Activated gamma-delta T cell (primary cell): ENCODE measurements around the gene TRAF1.

Experiments used
- DNase-seq: peaks from one replicate; lab custom pipeline; 2025; lab: John Stamatoyannopoulos, UW

Gene TRAF1

GRCh38 chr9:120870206-120870605 lies 56.4 kb downstream of the TRAF1 start:
- DNase-seq, result no peak

DNA sequence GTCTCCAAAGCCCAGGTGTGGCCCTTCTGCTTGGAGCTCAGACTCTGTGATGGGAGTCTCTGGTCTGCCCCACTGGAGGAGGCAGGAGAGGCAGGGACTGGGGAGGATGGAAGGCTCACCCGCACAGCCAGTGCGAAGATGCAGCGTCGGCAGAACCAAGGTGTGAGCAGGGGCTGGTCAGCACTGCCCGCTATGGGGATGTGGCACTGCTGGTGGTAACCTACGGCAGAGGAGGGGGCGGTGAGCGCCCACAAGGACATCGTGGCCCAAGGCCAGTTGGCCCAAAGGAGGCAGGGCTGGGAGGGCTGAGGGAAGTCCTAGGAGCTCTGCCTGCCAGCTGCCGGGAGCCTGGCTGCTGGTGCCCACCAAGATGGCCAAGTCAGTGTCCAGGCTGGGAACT lies 56.9 kb downstream of the TRAF1 start:
- no peak for DNase-seq

- no peak for DNase-seq
Observed at GRCh38 chr9:120869360-120869687, 57.3 kb downstream of the TRAF1 start.

DNA sequence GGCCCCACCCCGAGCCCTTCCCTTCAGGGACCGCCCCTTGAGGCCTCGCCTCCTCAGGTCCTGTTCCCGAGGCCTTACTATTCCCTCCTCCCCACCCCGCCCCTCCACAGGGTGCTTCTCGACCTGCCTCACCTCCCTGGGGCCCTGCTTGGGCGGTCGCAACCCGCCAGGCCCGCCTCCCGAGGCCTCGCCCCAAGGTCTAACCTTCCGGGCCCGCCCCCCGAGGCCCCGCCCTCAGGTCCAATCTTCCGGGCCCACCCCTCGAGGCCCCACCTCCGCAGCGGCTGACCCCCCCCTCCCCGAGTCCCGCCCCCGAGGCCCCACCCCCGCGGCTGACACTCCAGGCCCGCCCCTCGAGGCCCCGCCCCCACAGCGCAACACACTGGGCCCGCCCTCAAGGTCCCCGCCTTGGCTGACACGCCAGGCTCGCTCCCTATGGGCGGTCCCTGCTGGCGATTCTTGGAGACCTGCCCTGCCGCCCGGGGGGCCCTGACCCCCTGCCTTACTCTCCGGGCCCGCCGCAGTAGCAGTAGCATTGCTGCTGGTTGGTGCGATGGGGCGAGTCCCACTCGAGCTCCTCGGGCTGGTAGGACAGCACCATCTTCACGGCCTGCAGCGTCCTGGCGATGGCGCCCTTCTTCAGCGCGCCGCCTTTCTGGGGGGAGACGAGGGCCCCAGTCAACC lies 57.8 kb downstream of the TRAF1 start:
- peak; percentile 94 for DNase-seq

- DNase-seq, result no peak
Observed at GRCh38 chr9:120868339-120868675, 58.3 kb downstream of the TRAF1 start.

DNA sequence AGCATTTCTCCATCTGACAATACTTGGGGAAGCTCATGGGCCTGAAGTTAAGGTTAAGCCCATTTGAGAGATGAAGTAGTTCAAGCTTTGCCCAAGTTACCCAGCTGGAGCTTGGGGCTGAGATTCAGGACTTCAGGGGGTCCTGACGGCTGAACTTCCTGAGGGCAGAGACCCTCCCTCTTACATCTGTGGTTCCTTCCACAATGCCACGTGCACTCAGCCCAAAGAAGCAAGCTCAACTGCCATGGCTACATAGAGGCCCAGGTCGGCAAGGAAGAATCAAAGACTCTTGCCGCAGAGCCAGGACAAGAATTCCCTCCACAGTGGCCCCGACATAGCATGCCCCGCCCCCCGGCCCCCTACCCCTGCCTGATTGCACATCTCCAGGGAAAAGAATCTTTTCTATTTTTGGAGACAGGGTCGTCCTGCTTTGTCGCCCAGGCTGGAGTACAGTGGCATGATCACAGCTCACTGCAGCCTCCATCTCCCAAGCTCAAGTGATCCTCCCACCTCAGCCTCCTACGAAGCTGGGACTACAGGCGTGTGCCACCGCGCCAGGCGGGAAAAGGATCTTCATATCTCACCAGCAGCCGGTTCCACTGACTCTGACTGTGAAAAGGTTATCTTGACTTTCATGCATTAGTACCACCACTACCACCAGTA lies 58.8 kb downstream of the TRAF1 start:
- DNase-seq, result no peak

DNA sequence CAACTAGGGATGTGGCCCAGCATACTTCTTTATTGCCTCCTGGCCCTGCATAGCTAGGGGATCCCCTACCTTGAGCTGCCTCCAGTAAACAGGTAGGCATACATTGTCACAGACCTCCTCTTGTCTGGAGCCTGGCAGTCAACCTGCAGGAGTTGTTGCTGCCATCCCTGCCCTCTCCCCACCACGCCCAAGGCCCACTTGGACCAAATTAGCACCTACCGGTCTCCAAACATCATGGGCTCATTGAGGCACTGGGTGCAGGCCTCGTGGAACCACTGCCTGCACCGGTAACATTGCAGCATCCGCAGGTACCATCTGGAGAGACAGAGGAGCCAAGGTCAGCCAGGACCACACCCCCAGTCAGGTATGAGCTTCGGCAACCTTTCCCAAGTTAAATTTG lies 59.9 kb downstream of the TRAF1 start:
- DNase-seq, result no peak

- DNase-seq, result no peak
Observed at GRCh38 chr9:120865809-120866208, 60.8 kb downstream of the TRAF1 start.

GRCh38 chr9:120865176-120865575 lies 61.4 kb downstream of the TRAF1 start:
- DNase-seq, result no peak

DNA sequence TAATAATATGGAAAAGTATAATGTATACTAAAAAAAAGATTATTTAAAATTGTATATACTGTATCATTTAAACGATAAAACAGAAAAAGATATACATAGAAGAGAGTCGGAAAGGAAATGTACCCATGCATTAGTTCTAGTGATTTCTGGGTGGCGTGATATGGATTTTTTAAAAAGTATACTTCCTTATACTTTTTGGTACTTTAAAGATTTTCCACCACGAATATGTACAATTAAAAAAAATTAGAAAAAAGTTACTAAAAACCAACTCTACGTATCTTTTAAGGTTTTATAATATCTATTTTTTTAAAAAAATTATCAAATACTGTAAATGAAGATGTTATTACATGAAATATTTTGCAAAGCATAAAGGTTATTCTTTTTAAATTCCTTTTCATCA lies 61.9 kb downstream of the TRAF1 start:
- DNase-seq, result no peak

DNA sequence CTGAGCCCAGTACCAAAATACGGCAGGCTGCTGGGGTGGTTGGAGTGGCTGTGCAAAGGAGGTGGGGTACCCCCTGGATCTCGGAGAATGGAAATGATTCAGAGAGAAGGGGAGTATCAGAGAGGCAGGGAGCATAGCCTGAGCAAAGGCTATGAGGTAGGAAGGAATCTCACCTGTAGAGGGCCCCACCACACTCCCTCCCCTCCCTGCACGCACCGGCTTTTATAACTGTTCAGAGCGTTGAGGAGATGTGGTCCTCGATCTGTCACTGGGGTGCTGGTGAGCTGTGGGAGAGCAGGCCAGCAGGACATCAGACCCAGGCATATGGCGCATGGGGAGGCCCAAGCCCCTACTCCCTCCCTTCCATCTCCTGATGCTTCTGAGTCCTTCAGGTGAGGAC lies 62.8 kb downstream of the TRAF1 start:
- no peak for DNase-seq

- DNase-seq, result no peak
Observed at GRCh38 chr9:120862452-120862851, 64.1 kb downstream of the TRAF1 start.

DNA sequence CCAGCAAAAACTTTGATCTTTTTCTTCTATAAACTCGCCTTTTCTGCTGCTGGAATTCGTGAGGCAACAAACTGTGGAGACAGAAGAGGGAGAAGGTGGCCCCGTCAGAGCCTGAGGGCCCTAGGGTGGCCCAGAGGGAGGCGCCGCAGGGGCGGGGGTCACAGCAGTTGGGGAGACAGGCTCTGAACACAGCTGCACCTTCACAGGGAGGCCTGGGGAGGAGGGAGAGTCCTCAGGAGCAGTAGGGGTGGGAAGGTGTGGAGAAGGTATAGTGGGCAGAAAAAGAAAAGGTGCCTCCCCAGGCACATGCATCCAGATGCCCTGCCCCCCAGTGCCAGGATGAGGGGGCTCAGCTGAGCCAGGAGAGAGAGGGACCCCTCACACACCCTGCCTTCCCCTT lies 64.7 kb downstream of the TRAF1 start:
- no peak for DNase-seq

DNA sequence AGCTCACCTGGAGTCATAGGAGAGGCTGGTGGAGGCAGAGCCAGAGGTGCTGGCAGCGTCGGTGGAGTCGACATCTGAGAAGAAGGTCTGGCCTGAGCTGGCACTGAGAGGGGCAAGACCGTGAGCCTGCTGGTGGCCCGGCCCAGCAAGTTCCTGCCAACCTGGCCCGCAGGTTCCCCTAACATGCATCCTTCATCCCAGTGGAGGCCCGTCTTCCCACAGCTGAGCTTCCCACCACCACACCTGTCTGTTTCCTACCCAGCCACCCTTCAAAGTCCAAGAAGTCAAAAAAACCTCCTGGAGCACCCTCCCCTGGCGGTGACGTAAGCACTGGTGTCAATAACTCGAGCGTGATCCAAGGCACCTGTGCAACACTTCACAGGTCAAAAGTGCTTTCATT lies 66.5 kb downstream of the TRAF1 start:
- no peak for DNase-seq

DNA sequence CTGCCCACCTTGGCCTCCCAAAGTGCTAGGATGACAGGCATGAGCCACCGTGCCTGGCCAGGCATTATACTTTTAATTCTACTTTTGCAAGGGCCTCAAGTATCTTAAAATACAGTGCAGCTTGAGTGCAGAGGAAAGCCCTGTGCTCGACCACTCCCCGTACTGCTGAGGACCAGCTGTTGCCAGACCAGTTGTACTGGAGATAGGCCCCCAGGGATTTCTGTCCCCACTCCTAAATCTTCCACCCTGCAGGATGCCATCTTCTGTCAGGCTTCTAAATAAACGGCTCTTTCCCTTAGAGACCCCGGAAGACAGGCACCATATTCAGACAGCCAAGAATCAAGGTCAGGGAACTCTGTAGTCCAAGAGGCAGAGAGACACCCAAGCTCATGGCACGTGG lies 67.2 kb downstream of the TRAF1 start:
- DNase-seq, result no peak

DNA sequence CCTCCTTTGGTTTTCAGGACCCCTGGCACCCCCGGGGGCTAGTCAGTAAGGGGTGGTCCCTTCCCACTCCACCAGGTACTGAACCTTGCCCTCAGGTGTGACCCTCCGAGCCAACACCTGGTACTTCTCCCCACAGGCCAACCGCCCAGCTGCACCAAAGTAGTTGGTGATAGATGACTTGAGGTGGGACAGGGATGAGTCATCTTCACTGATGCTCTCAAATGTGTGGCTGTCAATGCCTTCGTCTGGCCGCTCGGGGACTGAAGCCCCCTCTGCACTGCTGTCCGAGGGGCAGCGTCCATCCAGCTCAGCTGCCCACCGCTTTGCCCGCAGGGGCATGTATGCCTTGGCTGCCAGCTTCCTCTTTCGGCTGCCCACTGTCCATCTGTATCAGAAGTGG lies 68.7 kb downstream of the TRAF1 start:
- DNase-seq, result no peak

GRCh38 chr9:120857481-120857880 lies 69.1 kb downstream of the TRAF1 start:
- no peak for DNase-seq

- DNase-seq, result no peak
Observed at GRCh38 chr9:120856700-120857099, 69.9 kb downstream of the TRAF1 start.

DNA sequence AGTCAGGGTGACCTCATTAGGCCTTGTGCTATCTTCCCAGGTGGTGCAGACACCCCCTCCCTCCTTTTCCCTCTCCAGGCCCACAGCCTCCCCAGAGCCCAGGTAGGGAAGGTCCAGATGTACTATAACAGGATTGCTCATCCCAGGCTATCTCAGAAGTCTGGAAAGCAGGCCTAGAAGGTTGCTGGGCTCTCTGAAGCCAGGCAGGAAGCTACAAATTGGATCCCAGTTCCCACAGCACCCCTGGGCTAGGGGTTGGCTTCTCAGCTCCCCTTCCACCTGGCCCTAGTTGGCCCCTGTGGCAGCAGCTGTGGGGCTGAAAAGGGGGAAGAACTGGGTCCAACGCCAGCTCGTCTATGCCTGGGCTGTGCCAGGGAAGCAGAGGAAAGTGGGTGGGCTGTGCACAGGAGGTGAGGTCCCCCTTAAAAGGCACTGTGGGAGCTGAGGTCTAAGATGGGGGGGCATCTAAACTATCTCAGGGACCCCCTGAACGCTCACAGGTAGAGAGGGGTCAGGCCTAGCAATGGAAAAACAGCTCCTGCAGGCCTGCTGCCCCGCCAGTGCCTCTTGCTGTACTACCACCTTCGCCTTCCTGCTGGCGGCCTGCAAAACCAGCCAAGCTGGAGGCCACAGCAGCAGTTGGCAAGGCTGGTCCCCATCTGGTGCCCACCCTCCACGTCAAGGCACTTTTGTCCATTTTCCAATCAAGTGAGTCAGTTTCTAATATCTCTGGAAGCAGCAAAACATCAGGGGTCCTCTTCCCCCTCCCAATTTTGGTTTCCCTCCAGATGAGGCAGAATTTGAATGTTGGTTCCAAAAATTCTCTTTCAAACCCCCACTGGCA lies 70.5 kb downstream of the TRAF1 start:
- no peak for DNase-seq

DNA sequence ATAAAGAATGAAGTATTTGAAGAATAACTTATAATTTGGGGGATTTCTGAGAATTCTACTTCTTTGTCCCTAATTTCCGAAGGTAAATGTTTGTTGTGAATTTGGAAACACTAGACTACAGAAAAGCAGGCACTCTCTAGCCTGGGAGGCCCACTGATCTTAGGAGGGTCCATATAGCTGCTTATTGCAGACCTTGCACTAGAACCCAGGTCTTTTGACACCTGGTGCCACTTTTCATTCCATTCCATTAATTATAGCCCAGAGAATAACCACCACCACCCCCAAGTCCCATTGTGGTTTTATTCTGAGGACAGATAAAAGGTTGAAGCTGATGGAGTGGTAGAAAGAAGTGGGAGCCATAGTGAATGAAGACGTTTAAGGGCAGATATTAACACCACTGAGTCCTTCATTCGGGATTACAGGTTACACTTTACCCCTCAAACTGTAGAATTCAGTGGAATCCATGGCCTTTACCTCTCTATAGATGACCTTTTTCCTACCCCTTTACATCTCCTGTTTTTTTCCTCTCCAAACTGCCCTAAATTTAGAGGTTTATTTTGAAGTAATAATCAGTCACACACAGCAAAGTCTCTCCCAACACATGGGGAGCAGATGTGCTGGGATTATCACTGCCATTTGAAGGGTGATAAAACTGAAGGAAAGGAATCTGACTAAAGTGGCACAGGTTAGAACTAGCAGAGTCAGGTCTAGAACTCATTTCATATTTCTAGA lies 71.8 kb downstream of the TRAF1 start:
- no peak for DNase-seq

DNA sequence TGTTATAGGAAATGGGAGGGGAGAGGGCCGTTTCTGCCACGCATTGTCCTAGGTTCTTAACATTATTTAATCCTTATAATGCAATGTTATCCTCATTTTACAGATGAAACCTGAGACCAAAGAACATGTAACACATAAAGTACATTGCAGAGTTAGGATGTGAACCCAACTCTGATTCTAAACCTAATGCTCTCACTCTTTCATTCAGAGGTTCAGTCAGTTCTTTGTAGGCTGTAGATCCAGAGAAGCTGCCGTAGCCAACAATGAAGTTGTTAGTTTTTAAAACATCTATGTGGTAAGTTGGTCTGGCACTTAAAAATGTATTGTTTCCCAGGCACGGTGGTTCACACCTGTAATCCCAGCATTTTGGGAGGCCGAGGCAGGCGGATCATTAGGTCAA lies 73.4 kb downstream of the TRAF1 start:
- DNase-seq, result no peak
